K562 (cell line): Measurements from ENCODE around the gene EEA1. TPM values are rescaled to one million over a fixed set of nuclear protein-coding genes. Genes with fewer than 3 reads are reported as not detected.

Source experiments
- ATAC-seq: fragments of 200-7000 bp; cut with Tn5 transposase; 3 replicates; pipeline ENCODE4 v1.9.1; 2020; ENCODE audit warnings: moderate library complexity
- BruUV-seq: library from RNA; stranded (reverse); fragments of 400-500 nt; replicated peaks from 2 replicates; lab custom pipeline; 2021; lab: Mats Ljungman, UMichigan
- CTCF ChIA-PET: fragments of 300-600 bp; formaldehyde crosslinking; extraction: SDS; loops from one replicate; lab custom pipeline; 2021; ENCODE audit warnings: low intra/inter-chr PET ratio; lab: Yijun Ruan, JAX
- POLR2A ChIA-PET: fragments of 300-600, 350-650 bp; sonication (Branson Sonifier 250); formaldehyde crosslinking; extraction: SDS; loops from one replicate; lab custom pipeline; 2021; ENCODE audit warnings: antibody characterized with exemption, inconsistent platforms; lab: Yijun Ruan, JAX
- DNase-seq, 4 experiments: peaks; one replicate each; pipeline versions ENCODE4 v3.0.0 to v3.0.0-alpha.2; 2011 to 2018; ENCODE audit warnings: low spot score in 3 of 4, mixed read lengths in 3 of 4; ENCODE audit errors: extremely low read depth in 1 of 4
- FAIRE-seq: peaks from 2 replicates; lab custom pipeline; 2011; peaks lifted over from hg19 to GRCh38; lab: Jason Lieb, UNC
- H2AFZ ChIP-seq: 2 replicates; pipeline ENCODE4 v1.6.0; 2011; ENCODE audit warnings: low read depth, low read length, control low read depth, inconsistent platforms
- H3K27ac ChIP-seq: fragments of 200-600 bp; 3 replicates; pipeline ENCODE4 v1.8.0; 2011; ENCODE audit warnings: low read depth, mild to moderate bottlenecking, control low read depth, inconsistent platforms, low read length, moderate library complexity, mixed read lengths; ENCODE audit errors: extremely low read depth
- H3K27me3 ChIP-seq, 2 experiments: fragments of 300-600 bp in 1 of 2; 2 replicates in 1 of 2; 3 replicates in 1 of 2; pipeline versions ENCODE4 v1.6.0 to v1.8.0; 2011; ENCODE audit warnings: inconsistent platforms in 2 of 2, low read length in 2 of 2, mild to moderate bottlenecking in 1 of 2, mixed read lengths in 1 of 2, moderate library complexity in 1 of 2; ENCODE audit not compliant: control insufficient read depth in 2 of 2, insufficient read depth in 2 of 2
- H3K36me3 ChIP-seq: fragments of 300-600 bp; 3 replicates; pipeline ENCODE4 v1.8.0; 2011; ENCODE audit warnings: mild to moderate bottlenecking, low read length, inconsistent platforms; ENCODE audit not compliant: control insufficient read depth, insufficient read depth
- H3K4me1 ChIP-seq, 2 experiments: fragments of 200-600 bp in 1 of 2; replicated peaks in 1 of 2; 2 replicates in 1 of 2; 3 replicates in 1 of 2; pipeline versions ENCODE4 v1.5.1 to v1.8.0; 2011; ENCODE audit warnings: inconsistent platforms in 2 of 2, low read length in 2 of 2, mild to moderate bottlenecking in 1 of 2, mixed read lengths in 1 of 2, moderate library complexity in 1 of 2; ENCODE audit not compliant: control insufficient read depth in 2 of 2, insufficient read depth in 2 of 2
- H3K4me2 ChIP-seq: 2 replicates; pipeline ENCODE4 v1.6.1; 2011; ENCODE audit warnings: low read length, control low read depth, inconsistent platforms, mixed read lengths; ENCODE audit not compliant: insufficient read depth
- H3K4me3 ChIP-seq: fragments of 200-600 bp; sonication (generic), shearing (Covaris generic); 2 replicates; pipeline ENCODE4 v1.5.1; 2016; ENCODE audit warnings: control low read depth, inconsistent platforms
- H3K79me2 ChIP-seq: fragments of 200-600 bp; 3 replicates; pipeline ENCODE4 v1.8.0; 2011; ENCODE audit warnings: low read length, inconsistent platforms; ENCODE audit not compliant: control insufficient read depth, insufficient read depth
- H3K9ac ChIP-seq, 2 experiments: 2 replicates each; pipeline versions ENCODE4 v1.6.0 to v1.6.1; 2011; ENCODE audit warnings: low read depth in 2 of 2, low read length in 2 of 2, control low read depth in 1 of 2, inconsistent platforms in 1 of 2, mild to moderate bottlenecking in 1 of 2, mixed read lengths in 1 of 2; ENCODE audit not compliant: insufficient read depth in 1 of 2
- H3K9me1 ChIP-seq: one replicate; pipeline ENCODE4 v1.6.0; 2011; ENCODE audit warnings: inconsistent platforms, mild to moderate bottlenecking, low read length, moderate library complexity; ENCODE audit not compliant: control insufficient read depth, insufficient read depth
- H3K9me3 ChIP-seq: replicated peaks from 2 replicates; pipeline ENCODE4 v1.5.1; 2011; ENCODE audit warnings: low read depth, low read length, inconsistent platforms; ENCODE audit not compliant: control insufficient read depth, insufficient read depth
- H4K20me1 ChIP-seq: replicated peaks from 2 replicates; pipeline ENCODE4 v1.6.1; 2011; ENCODE audit warnings: low read length, inconsistent platforms, mixed read lengths; ENCODE audit not compliant: control insufficient read depth, insufficient read depth
- ARID1B ChIP-seq: fragments of 450-650 bp; IDR thresholded peaks from 2 replicates; pipeline ENCODE4 v1.6.1; 2016; ENCODE audit warnings: antibody characterized with exemption, mild to moderate bottlenecking, inconsistent platforms
- EGR1 ChIP-seq: fragments of 450-650 bp; conservative IDR thresholded peaks from 2 replicates; pipeline ENCODE4 v1.6.1; 2017; ENCODE audit warnings: mild to moderate bottlenecking
- HMG20A ChIP-seq: fragments of 450-650 bp; formaldehyde crosslinking; conservative IDR thresholded peaks from 2 replicates; pipeline ENCODE4 v1.4.0; 2020; ENCODE audit warnings: mild to moderate bottlenecking, mixed read lengths
- RFX7 ChIP-seq: fragments of 250-450 bp; sonication (Bioruptor Pico); IDR thresholded peaks from 2 replicates; pipeline ENCODE4 v1.5.1; 2021; ENCODE audit warnings: mild to moderate bottlenecking
- SMAD1 ChIP-seq: fragments of 150-350 bp; IDR thresholded peaks from 2 replicates; pipeline ENCODE4 v1.6.1; 2014; ENCODE audit warnings: low read length, low read depth; ENCODE audit not compliant: partially characterized antibody
- WGBS: fragments of 100-300 bp; shearing (Covaris generic); methylation state at CpG from one replicate; pipeline ENCODE4 v1.1.6; 2016; ENCODE audit warnings: low coverage, mixed read lengths; ENCODE audit not compliant: insufficient coverage; ENCODE audit errors: missing lambda C conversion rate; 5-methylcytosine and 5-hydroxymethylcytosine counted together
- in situ Hi-C: fragments of 300-500 bp; cut with MboI; formaldehyde crosslinking; loops from 4 replicates; pipeline ENCODE4 v1.15.0; 2018; ENCODE audit warnings: inconsistent platforms, mixed read lengths
- intact Hi-C: fragments of 100-400 bp; cut with micrococcal nuclease; formaldehyde crosslinking; loops from 2 replicates; pipeline ENCODE4 v1.14.2; 2022
- polyA plus RNA-seq, 8 experiments: library from polyadenylated mRNA; depleted of rRNA in 4 of 8; stranded (reverse) in 5 of 8; unstranded in 3 of 8; fragments of >200 nt; fragmentation: Nextera tagmentation in 2 of 8; fragmentation: Illumina TruSeq in 1 of 8; extraction: Ambion mirVana in 2 of 8; extraction: Trizol in 1 of 8; gene quantifications; 2 replicates each; pipeline versions ENCODE4 v1.2.1 to v1.2.3, GENCODE V29; 2011 to 2014; ENCODE audit warnings: inconsistent platforms in 1 of 8, missing spikeins in 1 of 8
- total RNA-seq, 7 experiments: library from RNA; depleted of rRNA in 6 of 7; stranded (reverse); fragments of >200 nt in 6 of 7; fragmentation: Illumina TruSeq in 2 of 7; extraction: Trizol in 2 of 7; gene quantifications; 2 replicates each; pipeline versions ENCODE4 v1.2.1 to v1.2.3, GENCODE V29; 2011 to 2021; ENCODE audit warnings: low replicate concordance in 1 of 7
- TF ChIP-seq, protein P1 (sequence below): fragments of 450-650 bp; formaldehyde crosslinking; IDR thresholded peaks from 2 replicates; pipeline ENCODE4 v1.4.0; 2020; ENCODE audit warnings: mild to moderate bottlenecking, mixed read lengths

Gene EEA1
- total and polyA plus RNA-seq, 9 of the 15 experiments (the other 6 are each of a cell fraction or from before 2014, with no cell fraction given): 3.5 to 17.1 (median 7.5) TPM

DNA sequence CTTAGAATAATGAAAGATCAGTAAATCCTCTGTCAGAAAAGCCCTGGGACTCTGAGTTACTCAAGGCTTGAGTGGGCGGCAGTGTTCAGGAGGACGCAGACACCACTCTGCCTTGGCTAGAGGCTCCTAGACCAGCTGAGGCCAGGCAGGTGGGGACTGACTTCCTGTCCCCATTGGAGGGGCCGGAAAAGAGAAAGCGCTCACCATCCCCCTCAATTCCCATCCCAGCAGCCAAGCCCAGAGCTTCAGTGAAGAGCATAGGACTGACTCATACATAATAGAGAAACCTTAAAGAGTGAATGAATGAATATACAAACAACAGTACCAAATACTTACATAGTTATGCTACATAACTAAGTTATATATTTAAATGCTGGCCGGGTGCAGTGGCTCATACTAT is 164.3 kb downstream of the EEA1 start:
- Histone ChIP-seq H4K20me1 (no peaks in the 10 kb centered on the region), H3K4me2 (no peak overlapping the region), H3K9me3 (no peaks in the 10 kb centered on the region), H3K9me1 (no peaks in the 10 kb centered on the region), H3K27ac (no peak overlapping the region), H3K79me2 (no peaks in the 10 kb centered on the region), H3K4me3 (no peak overlapping the region), H3K27me3 (no peaks in the 10 kb centered on the region), H3K4me1 (no peaks in the 10 kb centered on the region; a peak in 2 of 5 replicates), H3K36me3 (no peaks in the 10 kb centered on the region), H2AFZ (no peak overlapping the region)
- ATAC-seq (peak; percentile 47), DNase-seq (peak in 1 of 4 experiments; percentile 10), FAIRE-seq (no peak)
- intact Hi-C loops: no loop called here
- WGBS: 33% methylated on average over 5 of the region's 5 CpGs
- BruUV-seq: no TSS peak
- in situ Hi-C loops: no loop called here
- POLR2A ChIA-PET: no interaction called here
- CTCF ChIA-PET: no interaction called here
- TF ChIP-seq RFX7 (CRISPR knock-in tag) (no peak), ARID1B (no peak), SMAD1 (no peak), EGR1 (peak; percentile 47; the same call in 1 of the 2 replicates)
- TF ChIP-seq, all 486 proteins: peak for 1
- H3K9ac ChIP-seq: no peak overlapping the region

DNA sequence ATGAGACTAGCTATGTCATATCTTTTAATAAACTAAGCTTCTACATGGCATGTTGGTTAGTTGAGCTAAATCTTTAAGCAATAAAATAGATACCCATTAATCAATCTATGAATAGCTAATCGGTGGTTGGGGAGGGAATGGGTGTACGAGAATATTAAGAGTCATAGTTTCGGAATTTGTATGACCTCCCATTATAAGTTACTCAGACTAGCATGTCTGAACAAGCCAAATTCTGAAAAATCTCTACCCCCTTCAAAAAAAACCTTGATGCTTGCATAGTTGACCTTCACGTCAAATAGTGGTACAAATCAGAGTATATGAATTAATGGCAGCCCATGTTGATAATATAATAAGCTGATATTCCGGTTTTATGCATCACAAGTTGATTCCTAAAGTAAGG is 166.3 kb downstream of the EEA1 start:
- Histone ChIP-seq H3K27ac (no peak overlapping the region), H3K79me2 (no peaks in the 10 kb centered on the region), H4K20me1 (no peaks in the 10 kb centered on the region), H3K9me3 (no peaks in the 10 kb centered on the region), H3K9ac (no peak overlapping the region), H3K9me1 (no peaks in the 10 kb centered on the region), H3K4me3 (no peak overlapping the region), H3K4me1 (no peaks in the 10 kb centered on the region; a peak in 2 of 5 replicates), H3K36me3 (no peaks in the 10 kb centered on the region), H3K4me2 (no peak overlapping the region)
- ChIA-PET POLR2A (no interaction called here), CTCF (no interaction called here)
- no peak for ATAC-seq
- no TSS peak for BruUV-seq
- 5% methylated on average over 5 of the region's 5 CpGs for WGBS
- TF ChIP-seq HMG20A (CRISPR knock-in tag): no peak
- TF ChIP-seq, protein P1, sequence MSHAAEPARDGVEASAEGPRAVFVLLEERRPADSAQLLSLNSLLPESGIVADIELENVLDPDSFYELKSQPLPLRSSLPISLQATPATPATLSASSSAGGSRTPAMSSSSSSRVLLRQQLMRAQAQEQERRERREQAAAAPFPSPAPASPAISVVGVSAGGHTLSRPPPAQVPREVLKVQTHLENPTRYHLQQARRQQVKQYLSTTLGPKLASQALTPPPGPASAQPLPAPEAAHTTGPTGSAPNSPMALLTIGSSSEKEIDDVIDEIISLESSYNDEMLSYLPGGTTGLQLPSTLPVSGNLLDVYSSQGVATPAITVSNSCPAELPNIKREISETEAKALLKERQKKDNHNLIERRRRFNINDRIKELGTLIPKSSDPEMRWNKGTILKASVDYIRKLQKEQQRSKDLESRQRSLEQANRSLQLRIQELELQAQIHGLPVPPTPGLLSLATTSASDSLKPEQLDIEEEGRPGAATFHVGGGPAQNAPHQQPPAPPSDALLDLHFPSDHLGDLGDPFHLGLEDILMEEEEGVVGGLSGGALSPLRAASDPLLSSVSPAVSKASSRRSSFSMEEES: no peak
- TF ChIP-seq, all 486 proteins: peak for 0
- FAIRE-seq (no peak), DNase-seq (no peak)
- Histone ChIP-seq H3K27me3 (no peaks in the 10 kb centered on the region; a peak in 1 of 5 replicates), H2AFZ (no peak overlapping the region)
- intact Hi-C loops (no loop called here), in situ Hi-C loops (no loop called here)
